HuH-7 (cell line): ENCODE data around the gene GLB1L3.
"Not testable (repeated sequence)": the region's sequence is repeated elsewhere in the genome, so short reads cannot be mapped to it uniquely, and the experiment has no call there.

Experiments used
- DNase-seq: peaks from one replicate; pipeline ENCODE4 v3.0.0; 2011; ENCODE audit warnings: low spot score

GLB1L3 gene

GRCh38 chr11:134313821-134314607 lies 37.8 kb downstream of the GLB1L3 start:
- DNase-seq = no peak

- no peak for DNase-seq
These were observed 40.9 kb downstream of the GLB1L3 start for GRCh38 chr11:134317103-134317502.

GRCh38 chr11:134321373-134321772 lies 45.2 kb downstream of the GLB1L3 start:
- DNase-seq = not testable (repeated sequence)

GRCh38 chr11:134322553-134322952 lies 46.4 kb downstream of the GLB1L3 start:
- DNase-seq = no peak

GRCh38 chr11:134328433-134328832 lies 52.3 kb downstream of the GLB1L3 start:
- DNase-seq = no peak

- no peak for DNase-seq
These were observed 54.6 kb downstream of the GLB1L3 start for GRCh38 chr11:134330611-134331353.

- no peak for DNase-seq
These were observed 55.4 kb downstream of the GLB1L3 start, which contains the start of gene GLB1L2 for GRCh38 chr11:134331354-134332188. Gene GLB1L2 (plus strand): TSS chr11:134331988. CDS start chr11:134332062, 74 bp downstream.

GRCh38 chr11:134332189-134332631 lies 56.0 kb downstream of the GLB1L3 start:
- DNase-seq = no peak

GRCh38 chr11:134332782-134333181 lies 56.6 kb downstream of the GLB1L3 start:
- no peak for DNase-seq

GRCh38 chr11:134333312-134333711 lies 57.1 kb downstream of the GLB1L3 start:
- no peak for DNase-seq

- DNase-seq = no peak
These were observed 57.8 kb downstream of the GLB1L3 start for GRCh38 chr11:134333946-134334345.

- DNase-seq = no peak
These were observed 58.8 kb downstream of the GLB1L3 start for GRCh38 chr11:134334796-134335571.

GRCh38 chr11:134337051-134337450 lies 60.9 kb downstream of the GLB1L3 start:
- DNase-seq = no peak

GRCh38 chr11:134338068-134338467 lies 61.9 kb downstream of the GLB1L3 start:
- DNase-seq = no peak

GRCh38 chr11:134338654-134339053 lies 62.5 kb downstream of the GLB1L3 start:
- no peak for DNase-seq

GRCh38 chr11:134339756-134340155 lies 63.6 kb downstream of the GLB1L3 start:
- no peak for DNase-seq

- DNase-seq = no peak
These were observed 64.3 kb downstream of the GLB1L3 start for GRCh38 chr11:134340354-134340964.

GRCh38 chr11:134341805-134342571 lies 65.8 kb downstream of the GLB1L3 start:
- DNase-seq = no peak

GRCh38 chr11:134342572-134343340 lies 66.6 kb downstream of the GLB1L3 start:
- no peak for DNase-seq
